ENCODE data around the gene CCNYL1. TPM values are rescaled to one million over a fixed set of nuclear protein-coding genes. Genes with fewer than 3 reads are reported as not detected.
A peak's percentile ranks its signal among the peaks of the same experiment; 100 is the strongest.
"Not testable (repeated sequence)": the region's sequence is repeated elsewhere in the genome, so short reads cannot be mapped to it uniquely, and the experiment has no call there.

CCNYL1 gene
- total and polyA plus RNA-seq, 3 experiments from 2014 or later: 2.0 to 7.2 (median 6.1) TPM

GRCh38 chr2:207704671-207705070, 6.8 kb upstream of the CCNYL1 start:
- no peak overlapping the region for H3K27ac Mint-ChIP-seq
- DNase-seq: no peak
- H3K4me3 Mint-ChIP-seq: no peak overlapping the region
- Histone ChIP-seq H3K27me3 (ENCODE audit: insufficient read depth, low read length, poor library complexity, severe bottlenecking) (no peaks in the 10 kb centered on the region), H3K4me3 (ENCODE audit: low read length) (no peak overlapping the region), H3K9me3 (ENCODE audit: low read length) (no peaks in the 10 kb centered on the region), H3K27ac (ENCODE audit: low read depth, low read length) (no peak overlapping the region), H3K36me3 (ENCODE audit: insufficient read depth, low read length) (no peaks in the 10 kb centered on the region), H3K4me1 (ENCODE audit: insufficient read depth, low read length) (no peaks in the 10 kb centered on the region)
- H3K27me3 Mint-ChIP-seq: peaks cover 2 to 3% of the 10 kb centered on the region in 2 donors
- ChIA-PET POLR2A (interaction anchor here (0.6 to 1.2 kb wide), 2 partner anchors 105 to 272 kb away, joined by 3 read pairs; no protein-coding TSS in a partner anchor), CTCF (interaction anchor here (1.3 kb wide), 2 partner anchors 9 to 13 kb away, joined by 3 to 4 read pairs; no protein-coding TSS in a partner anchor)
- H3K36me3 Mint-ChIP-seq: no peaks in the 10 kb centered on the region
- H3K9me3 Mint-ChIP-seq: no peaks in the 10 kb centered on the region
- H3K4me1 Mint-ChIP-seq: no peaks in the 10 kb centered on the region

- no peaks in the 10 kb centered on the region for H3K27me3 ChIP-seq (ENCODE audit: insufficient read depth, low read length, poor library complexity, severe bottlenecking)
- POLR2A ChIA-PET: interaction anchor here (0.7 kb wide), 1 partner anchor 178 kb away, joined by 3 read pairs; the partner anchor contains the start of gene CREB1
- H3K4me3 ChIP-seq (ENCODE audit: low read length): no peak overlapping the region
- Mint-ChIP-seq H3K9me3 (no peaks in the 10 kb centered on the region), H3K27ac (peak overlapping the region in 2 of 8 donors; percentile 18 to 21), H3K27me3 (peaks cover 0 to 2% of the 10 kb centered on the region in 2 donors), H3K36me3 (peaks cover 0 to 8% (median 0%) of the 10 kb centered on the region in 3 donors), H3K4me1 (peaks cover 6 to 7% (median 6%) of the 10 kb centered on the region in 3 donors), H3K4me3 (peak overlapping the region in 1 of 7 donors; percentile 52)
- peaks cover under 1% of the 10 kb centered on the region for H3K4me1 ChIP-seq (ENCODE audit: insufficient read depth, low read length)
- CTCF ChIA-PET: interaction anchor here (1.1 to 1.4 kb wide), 2 partner anchors 82 to 176 kb away, joined by 3 to 4 read pairs; partner anchors contain the start of gene METTL21A
- DNase-seq: no peak
- H3K27ac ChIP-seq (ENCODE audit: low read depth, low read length): no peak overlapping the region
- no peaks in the 10 kb centered on the region for H3K9me3 ChIP-seq (ENCODE audit: low read length)
- H3K36me3 ChIP-seq (ENCODE audit: insufficient read depth, low read length): no peaks in the 10 kb centered on the region
Measured at GRCh38 chr2:207706936-207707860, 4.2 kb upstream of the CCNYL1 start.

GRCh38 chr2:207711750-207712530, 500 bp downstream of the CCNYL1 start:
- H3K27me3 ChIP-seq (ENCODE audit: insufficient read depth, low read length, poor library complexity, severe bottlenecking): no peaks in the 10 kb centered on the region
- no peaks in the 10 kb centered on the region for H3K9me3 ChIP-seq (ENCODE audit: low read length)
- Mint-ChIP-seq H3K27ac (peak overlapping the region; percentile 52 to 96 (median 90)), H3K4me1 (peaks cover 18 to 30% (median 28%) of the 10 kb centered on the region in 3 donors), H3K27me3 (peaks cover 0 to 2% of the 10 kb centered on the region in 2 donors), H3K4me3 (peak overlapping the region; percentile 89 to 98 (median 97)), H3K36me3 (peaks cover 0 to 10% (median 0%) of the 10 kb centered on the region in 3 donors), H3K9me3 (no peaks in the 10 kb centered on the region)
- peak in 4 of 5 donors; percentile 30 to 66 (median 42) for DNase-seq
- peak overlapping the region; percentile 75 for H3K27ac ChIP-seq (ENCODE audit: low read depth, low read length)
- POLR2A ChIA-PET: interaction anchor here (0.6 to 2.3 kb wide), 8 partner anchors 15 to 947 kb away, joined by 3 to 36 read pairs (median 4); partner anchors contain the start of genes CREB1, FASTKD2, MDH1B and METTL21A
- H3K4me1 ChIP-seq (ENCODE audit: insufficient read depth, low read length): peaks cover 13% of the 10 kb centered on the region
- peak overlapping the region; percentile 78 for H3K4me3 ChIP-seq (ENCODE audit: low read length)
- CTCF ChIA-PET: interaction anchor here (1.0 to 2.0 kb wide), 7 partner anchors 9 to 202 kb away, joined by 3 to 16 read pairs (median 4); partner anchors contain the start of gene METTL21A
- no peaks in the 10 kb centered on the region for H3K36me3 ChIP-seq (ENCODE audit: insufficient read depth, low read length)

GRCh38 chr2:207716056-207716455, 4.6 kb downstream of the CCNYL1 start:
- Mint-ChIP-seq H3K27me3 (no peaks in the 10 kb centered on the region), H3K4me1 (peaks cover 19 to 41% (median 36%) of the 10 kb centered on the region in 3 donors), H3K27ac (no peak overlapping the region), H3K4me3 (peak overlapping the region in 1 of 7 donors; percentile 7), H3K9me3 (no peaks in the 10 kb centered on the region), H3K36me3 (peaks cover 0 to 8% (median 5%) of the 10 kb centered on the region in 3 donors)
- Histone ChIP-seq H3K36me3 (ENCODE audit: insufficient read depth, low read length) (no peaks in the 10 kb centered on the region), H3K4me1 (ENCODE audit: insufficient read depth, low read length) (peaks cover 13% of the 10 kb centered on the region), H3K4me3 (ENCODE audit: low read length) (no peak overlapping the region), H3K27ac (ENCODE audit: low read depth, low read length) (no peak overlapping the region), H3K27me3 (ENCODE audit: insufficient read depth, low read length, poor library complexity, severe bottlenecking) (no peaks in the 10 kb centered on the region), H3K9me3 (ENCODE audit: low read length) (no peaks in the 10 kb centered on the region)
- CTCF ChIA-PET: interaction anchor here (1.3 to 1.8 kb wide), 2 partner anchors 18 to 91 kb away, joined by 3 to 7 read pairs; partner anchors contain the start of gene METTL21A
- DNase-seq: no peak
- POLR2A ChIA-PET: interaction anchor here (0.6 kb wide), 1 partner anchor 275 kb away, joined by 4 read pairs; no protein-coding TSS in a partner anchor

- Histone ChIP-seq H3K27me3 (ENCODE audit: insufficient read depth, low read length, poor library complexity, severe bottlenecking) (no peaks in the 10 kb centered on the region), H3K4me3 (ENCODE audit: low read length) (no peak overlapping the region), H3K27ac (ENCODE audit: low read depth, low read length) (no peak overlapping the region), H3K36me3 (ENCODE audit: insufficient read depth, low read length) (no peaks in the 10 kb centered on the region), H3K9me3 (ENCODE audit: low read length) (no peaks in the 10 kb centered on the region), H3K4me1 (ENCODE audit: insufficient read depth, low read length) (no peaks in the 10 kb centered on the region)
- H3K27me3 Mint-ChIP-seq: no peaks in the 10 kb centered on the region
- ChIA-PET CTCF (interaction anchor here (1.1 kb wide), 1 partner anchor 323 kb away, joined by 3 read pairs; no protein-coding TSS in a partner anchor), POLR2A (interaction anchor here (0.6 kb wide), 1 partner anchor 73 kb away, joined by 3 read pairs; no protein-coding TSS in a partner anchor)
- H3K9me3 Mint-ChIP-seq: no peaks in the 10 kb centered on the region
- peaks cover 0 to 5% (median 2%) of the 10 kb centered on the region in 3 donors for H3K36me3 Mint-ChIP-seq
- no peak overlapping the region for H3K27ac Mint-ChIP-seq
- H3K4me3 Mint-ChIP-seq: no peak overlapping the region
- no peak for DNase-seq
- H3K4me1 Mint-ChIP-seq: peaks cover 9 to 35% (median 21%) of the 10 kb centered on the region in 3 donors
Measured at GRCh38 chr2:207718521-207718920, 7.1 kb downstream of the CCNYL1 start.

GRCh38 chr2:207719008-207719407, 7.6 kb downstream of the CCNYL1 start:
- peaks cover 7 to 34% (median 16%) of the 10 kb centered on the region in 3 donors for H3K4me1 Mint-ChIP-seq
- no peak overlapping the region for H3K4me3 Mint-ChIP-seq
- Histone ChIP-seq H3K36me3 (ENCODE audit: insufficient read depth, low read length) (no peaks in the 10 kb centered on the region), H3K4me1 (ENCODE audit: insufficient read depth, low read length) (no peaks in the 10 kb centered on the region), H3K4me3 (ENCODE audit: low read length) (no peak overlapping the region), H3K27ac (ENCODE audit: low read depth, low read length) (no peak overlapping the region), H3K27me3 (ENCODE audit: insufficient read depth, low read length, poor library complexity, severe bottlenecking) (no peaks in the 10 kb centered on the region), H3K9me3 (ENCODE audit: low read length) (no peaks in the 10 kb centered on the region)
- CTCF ChIA-PET: interaction anchor here (1.1 kb wide), 1 partner anchor 322 kb away, joined by 3 read pairs; no protein-coding TSS in a partner anchor
- POLR2A ChIA-PET: interaction anchor here (0.6 kb wide), 1 partner anchor 73 kb away, joined by 3 read pairs; no protein-coding TSS in a partner anchor
- H3K9me3 Mint-ChIP-seq: no peaks in the 10 kb centered on the region
- H3K36me3 Mint-ChIP-seq: peaks cover 0 to 5% (median 2%) of the 10 kb centered on the region in 3 donors
- DNase-seq: no peak
- no peaks in the 10 kb centered on the region for H3K27me3 Mint-ChIP-seq
- no peak overlapping the region for H3K27ac Mint-ChIP-seq

DNA sequence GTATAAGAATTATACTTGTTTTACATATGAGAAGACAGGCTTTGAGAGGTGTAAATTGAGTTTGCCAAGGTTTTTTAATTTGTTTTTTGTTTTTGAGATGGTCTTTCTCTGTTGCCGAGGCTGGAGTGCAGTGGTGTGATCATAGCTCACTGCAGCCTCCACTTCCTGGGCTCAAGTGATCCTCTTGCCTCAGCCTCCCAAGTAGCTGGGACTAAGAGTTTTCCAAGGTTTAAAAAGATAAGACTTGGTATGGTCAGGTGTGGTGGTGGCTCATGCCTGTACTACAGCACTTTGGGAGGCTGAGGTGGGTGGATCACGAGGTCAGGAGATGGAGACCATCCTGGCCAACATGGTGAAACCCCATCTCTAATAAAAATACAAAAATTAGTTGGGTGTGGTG, 8.2 kb downstream of the CCNYL1 start:
- H3K36me3 ChIP-seq (ENCODE audit: insufficient read depth, low read length); H3K4me3 ChIP-seq (ENCODE audit: low read length); H3K27me3 ChIP-seq (ENCODE audit: insufficient read depth, low read length, poor library complexity, severe bottlenecking); H3K9me3 ChIP-seq (ENCODE audit: low read length); DNase-seq; CTCF ChIA-PET; H3K36me3 Mint-ChIP-seq; H3K27me3 Mint-ChIP-seq; H3K27ac ChIP-seq (ENCODE audit: low read depth, low read length); H3K4me1 ChIP-seq (ENCODE audit: insufficient read depth, low read length); POLR2A ChIA-PET; H3K4me3 Mint-ChIP-seq; H3K9me3 Mint-ChIP-seq: not testable (repeated sequence)
- Mint-ChIP-seq H3K4me1 (peaks cover 11 to 33% (median 15%) of the 10 kb centered on the region in 3 donors), H3K27ac (peak overlapping the region in 1 of 8 donors; percentile 50)

All from CD8-positive, alpha-beta memory T cell (primary cell).